ENCODE data around the gene INPP5J.
"Not testable (repeated sequence)": the region's sequence is repeated elsewhere in the genome, so short reads cannot be mapped to it uniquely, and the experiment has no call there.

Gene INPP5J

DNA sequence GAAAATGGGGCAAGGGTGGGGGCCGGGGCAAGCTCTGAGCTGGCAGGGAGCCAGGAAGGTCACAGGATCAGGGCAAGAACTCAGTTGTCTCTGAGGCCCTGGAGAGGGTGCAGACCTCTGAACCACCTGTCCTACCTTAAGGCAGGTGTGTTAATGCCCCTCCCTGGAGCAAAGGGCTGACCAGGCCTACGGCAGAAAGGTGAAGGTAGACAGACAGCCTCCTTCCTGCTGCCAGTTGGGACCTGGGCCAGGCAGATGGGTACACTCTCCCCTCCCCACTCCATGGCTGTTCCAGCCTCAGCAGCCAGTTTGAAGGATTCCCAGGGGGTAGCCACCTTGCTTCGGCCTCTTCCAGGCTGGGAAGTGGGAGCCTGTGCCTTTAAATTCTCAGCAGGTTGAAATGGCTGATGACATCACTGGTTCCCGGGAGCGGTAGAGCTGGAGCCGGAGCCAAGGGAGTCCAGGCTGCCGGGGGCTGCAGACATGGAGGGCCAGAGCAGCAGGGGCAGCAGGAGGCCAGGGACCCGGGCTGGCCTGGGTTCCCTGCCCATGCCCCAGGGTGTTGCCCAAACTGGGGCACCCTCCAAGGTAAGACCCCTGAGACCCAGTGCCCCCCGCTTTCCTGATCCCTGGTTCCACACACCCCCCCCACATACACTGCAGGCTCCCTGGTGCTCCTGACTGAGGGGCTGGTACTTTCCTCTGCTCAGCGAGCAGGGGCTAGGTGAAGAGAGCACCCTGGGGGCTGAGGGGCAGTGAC, at the start of gene INPP5J:
INPP5J (plus strand) TSS at position 435 of the 760 bp plus-strand sequence; CDS start at position 484, 49 bp downstream.
- DNase-seq: no peak

GRCh38 chr22:31073125-31073524, 49.6 kb upstream of the INPP5J start:
- not testable (repeated sequence) for DNase-seq

DNA sequence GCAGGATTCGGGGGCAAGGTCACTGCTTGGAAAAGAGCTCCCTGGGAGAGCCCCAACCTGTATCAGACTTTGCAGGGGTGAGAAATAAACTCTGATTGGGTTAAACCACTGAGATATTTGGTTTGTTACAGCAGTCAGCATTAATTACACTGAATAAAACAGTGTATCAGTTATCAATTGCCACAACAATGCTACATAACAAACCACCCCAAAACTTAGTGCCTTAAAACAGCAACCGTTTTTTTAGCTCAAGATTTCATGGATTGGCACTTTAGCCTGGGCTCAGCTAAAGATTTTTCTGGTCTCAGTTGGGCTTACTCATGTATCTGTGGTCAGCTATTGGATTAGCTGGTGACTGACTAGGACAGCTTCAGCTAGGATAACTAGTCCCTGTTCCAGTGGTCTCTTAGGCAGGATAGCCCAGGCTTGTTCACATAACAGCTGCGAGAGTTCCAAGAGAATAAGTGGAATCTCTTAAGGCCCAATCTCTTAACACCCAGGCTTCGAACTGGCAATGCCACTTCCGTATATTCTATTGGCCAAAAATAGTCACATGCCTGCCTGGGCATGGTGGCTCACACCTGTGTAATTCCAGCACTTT, 49.1 kb upstream of the INPP5J start:
- not testable (repeated sequence) for DNase-seq

GRCh38 chr22:31075961-31076360, 46.8 kb upstream of the INPP5J start:
- no peak for DNase-seq

DNA sequence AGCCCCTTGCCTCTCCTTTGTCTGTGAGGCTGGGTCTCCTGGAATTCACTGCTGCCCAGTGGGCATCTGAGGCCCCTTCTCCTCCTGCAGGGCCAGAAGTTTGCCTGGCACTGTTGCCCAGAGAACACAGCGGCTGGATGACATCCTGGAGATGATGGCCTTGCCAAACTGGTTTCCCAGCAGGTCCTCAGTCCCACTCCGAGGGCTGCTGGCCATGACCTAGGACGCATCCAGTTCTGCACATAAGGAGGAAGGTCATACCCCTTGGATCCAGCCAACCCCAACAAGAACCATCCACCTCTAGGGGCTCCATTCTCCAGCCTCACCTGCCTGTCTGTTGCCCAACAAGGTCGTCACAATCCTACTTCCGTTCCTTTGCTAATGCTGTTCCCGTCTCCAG, 45.1 kb upstream of the INPP5J start:
- DNase-seq: no peak

DNA sequence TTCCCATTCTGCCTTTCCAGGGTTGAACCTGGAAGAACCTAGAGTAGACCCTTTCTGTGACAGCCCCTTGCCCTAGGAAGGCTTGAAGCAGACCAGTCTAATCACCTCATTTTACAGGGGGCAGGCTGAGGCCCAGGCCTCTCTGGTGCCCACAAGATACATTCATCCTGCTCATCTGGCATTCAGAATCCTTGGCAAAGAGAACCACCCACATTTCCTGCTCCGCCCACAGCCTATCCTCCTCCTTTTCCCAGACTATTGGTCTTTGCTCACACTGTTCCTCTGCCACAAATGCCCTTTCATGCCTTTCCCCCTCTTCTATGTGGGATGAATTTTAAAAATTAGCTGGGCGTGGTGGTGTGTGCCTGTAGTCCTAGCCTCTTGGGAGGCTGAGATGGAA, 44.4 kb upstream of the INPP5J start:
- not testable (repeated sequence) for DNase-seq

- DNase-seq: no peak
Measured at GRCh38 chr22:31079095-31079642, 43.6 kb upstream of the INPP5J start.

- DNase-seq: no peak
Measured at GRCh38 chr22:31080164-31080847, 42.5 kb upstream of the INPP5J start.

DNA sequence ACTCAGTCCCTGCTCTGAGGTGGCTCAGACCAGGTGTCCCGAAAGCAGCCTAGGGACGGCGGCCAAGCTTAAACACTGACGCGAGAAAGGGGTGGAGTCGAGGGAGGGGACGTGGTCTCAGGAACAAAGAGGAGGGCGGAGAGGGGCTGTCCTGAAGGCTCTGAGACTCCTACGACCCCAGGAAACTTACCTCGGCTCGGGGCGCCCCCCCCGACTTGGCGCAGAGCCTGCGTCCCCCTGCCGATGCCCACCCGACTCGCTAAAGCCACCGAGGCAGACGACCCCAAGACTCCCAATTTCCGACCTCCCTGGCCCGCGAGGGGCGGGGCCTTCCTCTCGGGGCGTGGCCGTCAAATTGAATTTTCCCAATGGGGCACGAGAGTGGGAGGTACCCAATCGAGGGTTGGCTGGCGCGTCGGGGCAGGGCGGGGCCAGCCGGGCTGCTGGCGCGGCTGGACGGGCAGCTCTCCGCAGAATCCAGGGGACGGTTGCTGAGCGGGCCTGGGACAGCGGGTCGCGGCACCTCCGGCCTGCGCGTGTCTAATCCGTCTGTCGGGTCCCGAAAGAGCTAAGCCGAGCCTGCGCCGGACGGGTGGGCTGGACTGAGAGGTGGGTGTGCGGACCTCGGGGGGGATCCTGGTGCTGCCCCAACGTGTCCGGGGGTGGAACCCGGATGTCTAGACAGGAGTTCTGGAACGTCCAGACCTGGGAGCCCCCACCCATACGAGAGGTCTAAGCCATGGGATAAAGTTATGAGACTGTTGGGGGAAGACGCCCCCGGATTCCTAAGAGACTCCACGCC, 41.7 kb upstream of the INPP5J start, which contains the start of gene SMTN:
SMTN (plus strand) TSS at position 471 of the 802 bp plus-strand sequence. CDS start 1,941 bp downstream, outside the sequence.
- DNase-seq: peak; percentile 13

- DNase-seq: no peak
Measured at GRCh38 chr22:31081963-31082605, 40.7 kb upstream of the INPP5J start.

DNA sequence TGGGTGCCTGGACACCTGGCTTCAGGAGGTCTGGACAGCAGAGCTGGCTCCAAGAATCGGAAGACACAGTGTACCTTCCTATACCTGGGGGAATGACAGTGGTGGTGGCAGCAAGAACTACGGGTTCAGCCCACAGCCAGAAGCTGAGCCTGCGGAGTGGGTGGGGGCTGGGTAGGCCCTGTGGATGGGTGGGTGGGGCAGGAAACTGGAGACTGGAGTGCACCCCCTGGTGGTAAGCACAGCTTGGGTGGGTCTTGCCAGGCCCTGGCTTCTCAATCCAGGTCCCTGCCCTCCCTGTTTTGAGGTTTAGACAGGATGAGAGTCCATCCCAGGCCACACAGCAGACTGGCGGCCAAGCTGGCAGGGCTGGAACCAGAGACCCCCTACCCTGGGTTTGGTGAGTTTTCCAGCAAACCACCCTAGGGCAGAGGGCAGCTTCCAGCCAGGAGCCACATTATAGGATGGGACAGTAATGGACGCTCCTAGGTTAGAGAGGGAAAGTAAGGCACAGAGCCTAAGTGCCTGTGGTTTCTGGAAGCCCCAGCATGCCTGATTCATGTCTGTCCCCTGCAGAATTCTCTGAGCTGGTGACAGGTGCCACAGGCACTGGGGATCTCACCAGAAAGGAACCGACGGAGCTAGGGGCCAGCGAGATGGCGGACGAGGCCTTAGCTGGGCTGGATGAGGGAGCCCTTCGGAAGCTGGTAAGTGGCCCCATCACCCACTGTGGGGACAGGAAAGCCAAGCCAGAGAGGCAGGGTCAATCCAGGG, 40.0 kb upstream of the INPP5J start:
- DNase-seq: no peak

- no peak for DNase-seq
Measured at GRCh38 chr22:31083377-31083768, 39.4 kb upstream of the INPP5J start.

GRCh38 chr22:31083923-31084810, 38.6 kb upstream of the INPP5J start:
- DNase-seq: no peak

DNA sequence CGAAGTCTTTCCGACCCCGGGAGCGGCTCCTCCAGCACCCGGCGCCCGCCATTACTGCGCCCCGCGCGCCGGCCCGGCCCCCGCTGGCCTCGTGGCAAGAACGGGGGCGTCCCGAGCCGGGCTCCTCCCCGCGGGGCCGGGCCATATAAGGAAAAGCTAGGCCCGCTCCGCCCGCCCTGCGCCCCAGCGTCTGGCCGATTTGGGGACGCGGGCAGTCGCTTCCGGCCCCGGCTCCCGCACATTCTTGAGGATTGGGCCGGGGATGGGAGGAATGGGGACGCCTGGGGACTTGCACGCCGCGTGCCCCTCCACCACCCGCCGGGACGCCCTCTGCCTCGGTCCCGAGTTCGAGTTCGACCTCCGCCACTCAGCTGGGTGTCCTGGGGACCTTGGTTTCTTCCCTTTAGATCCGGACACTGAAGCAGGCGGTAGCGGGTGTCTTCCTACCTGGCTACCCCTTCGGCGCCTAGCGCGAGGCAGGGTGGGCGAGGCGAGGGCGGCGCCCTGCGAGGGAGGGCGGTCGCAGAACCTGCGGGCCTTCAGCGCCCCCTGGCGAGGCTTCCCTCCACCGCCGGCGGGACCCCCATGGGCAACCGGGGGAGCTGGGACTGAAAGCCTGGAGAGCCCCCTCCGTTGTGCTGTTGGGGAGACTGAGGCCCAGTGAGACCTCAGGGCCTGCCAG, 37.8 kb upstream of the INPP5J start:
- DNase-seq: no peak

DNA sequence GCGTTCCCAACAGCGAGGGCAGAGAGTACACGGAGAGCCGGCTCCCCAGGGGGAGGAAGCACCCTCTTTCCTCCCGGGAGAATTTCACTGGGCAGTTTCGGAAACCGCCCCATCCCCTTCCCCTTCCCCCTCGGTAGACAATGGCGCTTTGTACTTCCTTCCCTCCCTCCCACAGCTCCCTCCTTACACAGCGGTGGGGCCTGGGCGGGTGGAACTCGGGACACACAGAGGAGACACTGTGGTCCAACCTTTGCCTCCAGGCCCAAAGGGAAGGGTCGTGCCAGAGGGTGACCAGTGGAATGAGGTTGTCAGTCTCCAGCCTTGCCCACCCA, 37.3 kb upstream of the INPP5J start:
- no peak for DNase-seq

DNA sequence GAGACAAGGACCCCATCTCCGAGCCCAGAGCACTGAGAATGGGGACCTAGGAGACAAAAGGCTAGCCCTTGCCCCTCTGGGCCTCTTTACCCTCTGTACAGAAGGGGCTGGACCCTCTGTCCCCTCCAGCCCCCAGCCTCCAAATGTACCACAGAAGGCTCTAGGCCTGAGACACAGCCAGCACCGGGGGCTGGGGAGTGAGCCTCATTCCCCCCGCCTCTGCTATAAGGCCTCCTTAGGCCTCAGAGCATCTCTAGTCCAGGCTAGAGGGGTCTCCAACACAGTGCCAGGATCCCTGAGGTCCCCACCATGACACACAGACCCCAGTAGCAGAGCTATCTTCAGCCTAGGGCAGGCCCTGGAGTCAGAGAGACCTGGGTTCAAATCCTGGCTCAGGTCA, 36.8 kb upstream of the INPP5J start:
- no peak for DNase-seq

DNA sequence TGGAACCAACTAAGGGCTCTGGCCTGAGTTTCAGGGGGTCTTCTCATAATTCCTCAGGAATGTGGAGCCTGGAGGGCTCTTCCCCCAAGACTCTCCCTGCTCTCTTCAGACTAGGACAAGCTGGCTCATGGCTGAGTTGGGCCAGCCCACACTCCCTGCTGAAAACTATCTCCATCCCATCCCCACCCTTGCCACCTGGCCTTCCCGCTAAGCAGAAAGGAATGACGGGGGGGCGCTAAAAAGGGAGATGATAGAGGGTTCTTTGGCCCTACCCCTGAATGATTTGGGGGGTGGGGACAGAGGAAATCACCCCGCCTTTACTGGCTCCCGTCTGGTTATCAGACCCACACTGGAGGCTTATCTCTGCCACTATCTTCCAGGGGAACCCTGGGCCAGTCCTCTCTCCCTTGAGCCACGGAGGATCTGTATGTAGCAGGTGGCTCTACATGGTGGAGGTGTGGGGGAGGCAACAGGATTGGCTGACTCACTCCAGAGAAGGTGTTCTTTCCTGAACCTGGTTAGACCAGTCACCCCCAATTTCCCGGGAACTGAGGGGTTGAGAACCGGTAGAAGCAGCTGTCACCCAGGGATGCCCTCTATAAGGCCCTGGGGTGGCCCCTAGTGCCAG, 35.9 kb upstream of the INPP5J start:
- no peak for DNase-seq

GRCh38 chr22:31087744-31088215, 35.0 kb upstream of the INPP5J start:
- no peak for DNase-seq

All from NCI-H187 treated with DMSO at 0.1 percent for 48 hours (cell line).